GM19193 (cell line): ENCODE measurements around the gene ESAM.

Experiments used
- POLR2A ChIP-seq: IDR thresholded peaks from 4 replicates; pipeline ENCODE4 v1.6.1; 2011; ENCODE audit not compliant: insufficient read depth, insufficient read length; ENCODE audit errors: extremely low read depth

The ESAM gene

DNA sequence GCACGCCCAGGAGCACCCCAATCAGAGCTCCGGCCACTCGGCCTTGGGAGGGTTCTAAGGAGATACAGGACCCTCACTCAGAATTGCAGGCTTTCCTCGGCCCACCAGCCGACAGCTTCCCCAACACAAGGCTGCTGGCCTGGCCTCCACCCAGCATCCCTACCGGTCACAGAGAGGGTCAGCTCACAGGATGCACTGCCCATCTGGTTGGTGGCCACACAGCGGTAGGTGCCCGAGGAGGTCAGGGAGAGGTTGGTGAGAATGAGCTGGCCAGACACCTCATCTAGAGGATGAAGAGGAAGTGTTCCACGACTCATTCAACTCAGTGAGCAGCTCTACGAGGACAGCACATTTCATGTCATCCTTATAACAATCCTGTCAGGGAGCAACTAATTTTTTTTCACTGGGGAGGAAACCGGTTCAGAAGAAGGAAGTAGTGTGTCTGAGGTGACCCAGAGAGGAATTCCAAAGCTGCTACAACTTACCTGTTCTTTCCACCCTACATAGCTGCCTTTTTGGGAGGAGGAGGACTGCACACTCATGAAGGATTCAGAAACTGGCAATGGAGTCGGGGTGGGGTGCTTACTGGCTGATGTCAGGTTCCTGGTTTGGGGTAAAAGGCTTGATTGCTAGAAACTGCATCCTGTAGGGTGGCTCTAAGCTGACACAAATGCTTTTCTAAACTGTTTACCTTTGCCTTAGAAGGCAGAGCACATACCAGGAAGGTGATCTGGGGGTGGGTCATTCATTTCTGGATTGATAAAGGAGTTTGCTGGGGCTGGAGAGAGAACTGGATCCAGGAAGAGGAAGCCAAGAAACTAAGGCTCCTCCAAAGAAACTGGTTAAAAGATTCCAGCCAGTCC lies 13.4 kb downstream of the ESAM start:
- no peak for TF ChIP-seq POLR2A

DNA sequence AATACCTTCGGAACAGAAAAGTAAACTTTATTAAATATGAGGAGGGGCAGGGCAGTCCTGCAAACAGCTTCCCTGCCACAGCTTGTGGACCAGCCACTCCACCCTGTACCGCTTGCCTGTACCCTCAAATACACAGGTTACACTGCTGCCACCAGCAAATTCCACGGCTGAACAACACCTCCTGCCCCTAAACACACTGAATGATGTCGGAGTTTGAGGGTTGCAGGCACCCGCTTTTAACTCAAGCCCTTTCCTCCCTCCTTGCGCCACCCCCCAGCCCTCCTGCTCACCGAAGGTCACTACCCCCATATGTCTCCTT lies 14.0 kb downstream of the ESAM start:
- TF ChIP-seq POLR2A: no peak

DNA sequence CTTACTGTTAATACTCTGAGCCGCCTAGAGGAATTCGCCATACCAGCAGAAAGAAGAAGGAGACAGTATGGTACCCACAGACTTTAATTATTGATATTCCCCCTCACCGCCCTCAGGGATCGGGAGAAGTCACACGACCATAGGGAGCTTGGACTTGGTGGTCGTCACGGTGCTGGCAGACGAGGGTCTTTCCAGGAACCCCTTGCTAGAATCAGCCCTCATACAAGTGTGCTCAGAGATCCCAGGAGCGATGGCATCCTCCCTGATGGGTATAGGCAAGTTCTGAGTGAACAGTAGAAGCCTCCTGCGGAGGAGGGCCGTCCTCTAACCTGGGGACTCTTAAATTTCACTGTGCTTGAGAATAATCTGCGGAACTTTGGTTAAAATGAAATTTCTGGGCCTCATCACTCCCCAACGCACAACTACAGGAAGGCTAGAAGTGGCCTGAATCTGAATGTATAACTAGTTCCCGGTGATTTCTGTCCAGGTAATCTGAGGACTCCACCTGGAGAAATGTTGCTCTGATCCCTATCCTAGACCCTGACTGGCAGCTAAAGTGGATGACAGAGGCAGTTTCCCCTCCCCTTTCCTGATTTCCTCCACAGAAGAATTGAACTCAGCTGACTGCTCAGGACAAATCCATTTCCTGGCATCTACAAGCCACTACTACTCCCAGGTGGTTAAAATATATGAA lies 14.5 kb downstream of the ESAM start:
- TF ChIP-seq POLR2A: no peak

DNA sequence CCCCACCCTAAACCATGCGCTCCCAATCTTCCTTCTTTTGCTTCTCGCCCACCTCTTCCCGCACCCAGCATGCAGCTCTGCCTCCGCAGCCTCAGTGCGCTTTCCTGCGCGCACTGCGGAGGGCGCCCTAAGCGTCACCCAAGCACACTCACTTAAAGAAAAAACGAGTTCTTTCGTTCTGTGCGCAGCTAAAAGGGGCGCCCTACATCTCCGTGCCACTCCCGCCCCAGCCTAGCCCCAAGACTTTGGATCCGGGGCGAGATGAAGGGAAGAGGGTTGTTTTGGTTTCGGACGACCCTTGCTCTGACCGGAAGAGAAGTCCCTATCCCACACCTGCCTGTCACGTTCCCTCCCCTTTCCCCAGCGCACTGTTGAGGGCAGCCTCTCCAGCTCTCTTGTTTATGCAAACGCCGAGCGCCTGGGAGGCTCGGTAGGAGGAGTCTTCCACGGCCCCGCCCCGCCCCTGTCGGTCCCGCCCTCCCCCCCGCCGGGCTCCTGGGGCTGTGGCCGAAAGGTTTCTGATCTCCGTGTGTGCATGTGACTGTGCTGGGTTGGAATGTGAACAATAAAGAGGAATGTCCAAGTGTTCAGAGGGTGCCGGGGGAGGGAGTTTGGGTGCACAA lies 15.4 kb downstream of the ESAM start:
- TF ChIP-seq POLR2A: peak; percentile 53

DNA sequence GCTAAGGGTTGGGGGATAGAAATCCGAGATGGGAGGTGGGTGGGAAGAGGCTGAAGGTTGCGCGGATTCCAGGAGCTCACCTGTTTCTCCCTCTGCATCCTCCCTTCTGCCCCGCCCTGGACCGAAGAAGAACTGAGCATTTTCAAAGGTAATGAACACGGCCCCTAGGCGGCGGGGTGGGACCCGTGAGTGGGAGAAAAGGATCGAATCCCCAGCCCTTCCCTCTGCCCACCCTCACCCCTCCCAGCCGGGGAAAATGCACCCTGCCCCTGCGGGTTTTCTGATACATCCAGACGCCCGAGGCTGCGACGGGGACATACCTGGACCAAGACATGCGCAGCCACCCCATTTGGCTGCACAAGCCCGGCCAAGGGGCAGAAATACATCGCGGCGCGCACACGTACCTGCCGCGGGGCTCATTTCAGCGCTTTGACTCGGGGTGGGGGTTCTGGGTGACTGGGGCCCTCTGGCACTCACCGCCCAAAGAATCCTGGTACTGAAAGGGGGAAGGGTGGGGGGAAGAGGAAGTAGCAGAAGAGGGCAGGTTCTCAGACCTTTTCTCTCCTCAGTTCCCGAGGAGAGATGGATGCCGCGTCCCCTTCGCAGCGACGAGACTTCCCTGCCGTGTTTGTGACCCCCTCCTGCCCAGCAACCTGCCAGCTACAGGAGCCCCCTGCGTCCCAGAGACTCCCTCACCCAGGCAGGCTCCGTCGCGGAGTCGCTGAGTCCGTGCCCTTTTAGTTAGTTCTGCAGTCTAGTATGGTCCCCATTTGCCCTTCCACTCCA lies 16.1 kb downstream of the ESAM start:
- peak; percentile 51 for TF ChIP-seq POLR2A

DNA sequence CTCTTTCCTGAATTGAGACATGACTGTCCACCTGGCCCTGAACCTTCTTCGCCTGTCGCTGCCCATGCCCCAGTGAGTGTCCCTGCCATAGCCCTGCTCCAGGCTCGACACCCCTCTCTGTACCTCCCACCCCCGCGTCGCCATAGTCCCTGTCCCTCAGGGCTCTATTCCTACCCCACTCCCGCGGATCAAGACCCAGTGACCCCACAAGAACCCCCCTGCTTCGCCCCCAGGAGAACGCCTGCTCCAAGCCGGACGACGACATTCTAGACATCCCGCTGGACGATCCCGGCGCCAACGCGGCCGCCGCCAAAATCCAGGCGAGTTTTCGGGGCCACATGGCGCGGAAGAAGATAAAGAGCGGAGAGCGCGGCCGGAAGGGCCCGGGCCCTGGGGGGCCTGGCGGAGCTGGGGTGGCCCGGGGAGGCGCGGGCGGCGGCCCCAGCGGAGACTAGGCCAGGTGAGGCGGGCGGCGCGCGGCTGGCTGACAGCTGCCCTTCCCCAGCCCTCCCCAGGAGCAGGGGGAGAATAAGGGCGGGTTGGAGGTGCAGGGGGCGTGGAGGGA lies 16.7 kb downstream of the ESAM start:
- no peak for TF ChIP-seq POLR2A

DNA sequence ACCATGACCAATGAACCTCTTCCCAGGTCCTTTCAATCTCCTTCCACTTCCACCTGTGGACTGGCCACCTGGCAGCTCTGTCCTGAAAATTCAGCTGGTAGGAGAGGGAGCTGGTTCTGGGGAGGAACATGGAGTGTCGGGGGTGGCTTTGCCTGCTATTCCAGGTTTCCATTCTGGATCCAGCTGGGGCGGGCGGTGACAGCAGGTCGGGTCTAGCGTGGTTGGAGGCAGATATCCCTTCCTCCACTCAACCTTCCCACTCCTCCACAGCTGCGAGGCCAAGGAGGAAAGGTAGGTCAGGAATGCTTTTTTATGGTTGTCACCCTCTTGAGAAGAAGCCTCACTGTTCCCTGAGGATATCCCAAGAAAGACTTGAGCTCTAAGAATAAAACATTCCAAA lies 19.0 kb downstream of the ESAM start:
- no peak for TF ChIP-seq POLR2A

DNA sequence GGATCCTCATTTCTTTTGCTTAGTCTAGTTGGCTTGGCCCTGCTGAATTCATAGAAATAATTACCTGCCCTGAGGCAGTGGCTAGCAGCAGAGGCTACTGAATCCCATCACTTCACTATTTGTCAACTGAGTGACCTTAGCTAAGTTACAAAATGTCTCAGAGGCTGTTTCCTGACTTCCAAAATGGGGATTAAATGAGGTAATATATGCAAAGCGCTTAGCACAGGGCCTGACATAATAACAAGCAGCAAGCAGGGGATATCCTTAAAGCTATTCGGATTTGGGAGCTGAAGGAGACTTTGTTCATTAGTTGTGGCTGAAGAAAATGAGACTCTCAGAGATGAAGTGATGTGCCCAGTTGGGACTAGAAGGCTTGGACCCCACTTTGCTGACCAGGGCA lies 19.5 kb downstream of the ESAM start:
- TF ChIP-seq POLR2A: no peak

DNA sequence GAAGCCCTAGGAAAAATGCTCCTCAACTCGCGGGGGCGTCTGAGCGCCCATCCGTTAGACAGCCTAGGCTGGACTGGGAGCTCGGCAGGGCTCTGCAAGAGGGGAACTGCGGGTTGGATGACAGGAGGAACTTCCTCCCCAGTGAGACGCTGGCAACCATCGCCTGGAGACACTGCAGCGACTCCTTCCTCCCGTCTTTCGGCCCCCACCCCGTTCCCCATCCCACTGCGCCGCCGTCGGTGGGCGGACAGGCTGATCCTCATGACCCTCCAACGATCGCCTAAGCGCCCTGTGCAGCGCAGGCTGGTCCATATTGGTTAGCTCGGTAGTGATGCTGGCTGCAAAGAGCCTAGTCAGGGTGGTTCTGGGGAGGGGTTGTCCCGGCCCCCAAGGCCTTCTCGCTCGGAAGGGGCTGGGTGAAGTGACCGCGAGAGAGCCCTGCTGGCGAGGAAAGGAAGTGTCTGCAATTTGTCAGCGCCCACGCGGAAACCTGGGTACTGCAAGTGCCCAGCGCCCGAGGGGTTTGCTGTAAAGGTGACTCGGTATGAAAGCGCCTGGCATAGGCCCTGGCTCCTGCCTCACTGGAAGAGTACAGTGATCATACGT lies 21.7 kb downstream of the ESAM start:
- no peak for TF ChIP-seq POLR2A

DNA sequence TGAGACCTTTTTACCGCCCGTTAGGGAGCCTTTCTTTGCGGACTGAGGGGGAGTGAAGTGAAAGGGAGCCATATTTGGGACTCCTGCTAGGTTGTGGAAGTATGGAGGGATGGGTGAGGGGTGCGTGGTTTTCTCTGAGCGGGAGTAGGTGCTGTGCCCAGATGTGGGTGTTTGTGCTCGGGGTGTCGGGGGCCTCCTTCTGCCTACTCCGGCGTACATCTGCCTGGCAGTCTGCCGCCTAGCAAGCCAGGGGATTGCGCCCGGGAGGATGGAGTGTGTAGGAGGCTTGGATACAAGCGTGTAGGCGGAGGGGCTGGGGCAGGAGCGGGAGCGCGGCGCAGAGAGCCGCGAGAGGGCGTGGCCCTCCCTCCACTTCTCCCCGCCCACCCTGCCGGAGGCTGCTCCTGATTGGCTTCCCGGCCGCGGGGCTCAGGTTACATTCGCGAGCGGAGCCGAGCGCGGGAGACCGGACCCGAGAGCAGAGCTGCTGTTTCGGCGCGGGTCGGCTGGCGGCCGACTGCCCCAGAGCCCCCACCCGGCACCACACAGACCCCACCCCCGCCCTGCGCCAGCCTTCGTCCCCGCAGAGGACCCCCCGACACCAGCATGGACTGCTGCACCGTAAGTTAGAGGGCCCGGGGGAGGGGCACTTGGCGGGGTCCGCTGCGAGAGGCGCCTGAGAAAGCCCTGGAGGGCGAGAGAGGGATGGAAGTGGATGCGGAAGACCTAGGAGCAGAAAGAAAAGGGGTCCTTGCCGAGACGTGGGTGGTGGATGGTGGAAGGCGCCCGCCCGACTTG lies 22.4 kb downstream of the ESAM start, which contains the start of gene NRGN:
NRGN (plus strand) TSS at position 464 of the 798 bp plus-strand sequence; CDS start at position 607, 143 bp downstream.
- no peak for TF ChIP-seq POLR2A

DNA sequence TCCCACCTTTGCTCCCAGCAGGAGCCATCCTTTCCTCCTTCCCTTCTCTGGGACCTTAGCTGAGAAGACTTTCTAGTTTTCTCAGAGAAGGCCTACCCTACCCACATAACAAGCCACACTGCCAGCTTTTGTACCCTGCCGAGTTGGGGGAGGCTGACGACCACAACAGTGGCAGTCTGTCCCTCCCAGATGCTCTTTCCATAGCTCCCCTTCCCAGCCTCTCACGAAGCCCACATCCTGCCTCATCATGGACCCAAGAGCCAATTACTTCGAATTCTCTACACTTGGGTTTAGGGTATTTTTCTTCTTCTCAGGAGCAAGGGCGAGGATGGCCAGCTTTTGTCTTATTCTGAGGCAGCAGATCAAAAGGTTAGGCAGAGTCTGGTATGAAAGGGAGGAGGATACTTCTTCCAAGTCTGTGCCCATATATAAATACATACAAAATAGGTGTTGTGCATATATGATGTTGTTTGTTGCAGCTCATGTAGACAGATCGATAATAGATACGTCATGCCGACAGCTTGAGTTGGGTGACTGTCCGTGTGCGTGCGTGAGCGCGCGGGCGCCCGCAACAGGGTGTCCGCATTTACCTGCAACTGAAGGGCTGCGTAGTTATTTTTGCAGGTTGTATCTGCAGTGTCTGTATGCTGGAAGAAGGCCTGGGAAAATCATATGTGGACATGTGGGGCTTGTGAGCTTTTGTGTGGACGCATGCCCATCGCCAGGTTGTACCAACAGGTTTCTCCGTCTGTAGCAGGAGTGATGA lies 23.2 kb downstream of the ESAM start:
- TF ChIP-seq POLR2A: no peak

DNA sequence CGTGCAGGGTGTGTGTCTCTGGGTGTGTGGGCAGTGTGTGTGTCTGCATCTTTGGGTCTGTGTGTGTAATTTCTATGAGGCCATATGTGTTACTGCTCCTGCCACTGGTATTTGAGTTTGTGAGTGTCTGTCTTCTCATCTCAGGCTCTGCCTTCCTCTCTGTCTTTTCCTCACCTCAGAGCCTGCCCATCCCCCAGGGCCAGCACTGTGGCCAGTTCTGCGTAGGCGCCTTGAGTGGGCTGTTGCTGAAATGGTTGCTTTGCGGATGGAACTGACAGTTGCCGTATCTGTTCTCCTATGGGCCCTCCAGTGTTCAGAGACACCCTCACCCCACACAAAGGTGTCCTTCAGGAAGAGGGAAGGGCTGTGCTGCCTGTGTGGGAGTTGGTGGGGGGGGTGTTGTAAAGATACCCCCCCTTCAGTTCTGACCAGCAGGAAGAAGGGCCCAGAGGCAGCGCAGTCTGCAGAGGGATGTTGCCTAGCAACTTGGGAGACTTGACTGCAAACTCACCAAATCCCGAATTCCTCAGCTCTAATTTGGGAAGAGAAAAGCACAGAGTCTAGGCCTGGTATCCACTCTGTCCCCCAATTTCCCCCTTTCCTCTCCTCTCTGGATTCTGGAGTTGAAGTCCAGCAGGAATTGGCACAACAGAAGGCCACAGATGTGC lies 24.3 kb downstream of the ESAM start:
- TF ChIP-seq POLR2A: no peak
